ENCODE measurements around the gene SACM1L.

The SACM1L gene

DNA sequence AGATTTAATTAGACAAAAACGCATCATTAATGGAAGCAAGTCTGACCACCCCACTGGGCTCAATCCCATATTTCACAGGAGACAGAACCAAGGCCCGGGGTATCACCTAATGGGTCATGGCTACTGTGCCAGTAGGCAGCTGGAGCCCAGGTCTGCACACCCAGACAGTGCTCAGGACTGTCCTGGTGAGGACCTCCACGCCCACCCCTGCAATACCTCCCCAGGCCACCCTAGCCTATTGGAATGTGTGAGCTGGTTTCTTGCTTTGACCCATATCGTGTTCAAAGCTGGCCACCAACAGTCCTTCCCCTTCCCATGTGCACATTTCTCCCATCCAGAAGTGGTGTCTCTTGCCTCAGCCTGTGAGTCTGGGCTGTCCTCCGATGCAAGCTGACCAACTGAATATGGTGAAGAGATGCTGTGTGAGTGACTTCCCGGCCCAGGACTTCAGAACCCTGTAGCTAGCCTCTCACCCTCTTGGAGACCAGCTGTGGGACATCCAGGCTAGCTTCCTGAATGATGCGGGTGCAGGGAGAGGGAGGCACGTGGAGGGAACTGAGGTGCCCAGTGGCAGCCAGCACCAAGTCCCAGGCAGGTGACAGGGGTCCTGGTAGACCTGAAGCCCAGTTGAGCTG, 88.0 kb downstream of the SACM1L start:
- H4K20me1 ChIP-seq (ENCODE audit: insufficient read depth, low read length), result no peaks in the 10 kb centered on the region
- TF ChIP-seq EZH2phosphoT487 (IDR thresholded peaks at IDR 0.05; ENCODE audit: low read length) (no peak), EZH2 (optimal IDR thresholded peaks at IDR 0.05; ENCODE audit: low read depth, low read length) (no peak)
- TF ChIP-seq, protein P1, sequence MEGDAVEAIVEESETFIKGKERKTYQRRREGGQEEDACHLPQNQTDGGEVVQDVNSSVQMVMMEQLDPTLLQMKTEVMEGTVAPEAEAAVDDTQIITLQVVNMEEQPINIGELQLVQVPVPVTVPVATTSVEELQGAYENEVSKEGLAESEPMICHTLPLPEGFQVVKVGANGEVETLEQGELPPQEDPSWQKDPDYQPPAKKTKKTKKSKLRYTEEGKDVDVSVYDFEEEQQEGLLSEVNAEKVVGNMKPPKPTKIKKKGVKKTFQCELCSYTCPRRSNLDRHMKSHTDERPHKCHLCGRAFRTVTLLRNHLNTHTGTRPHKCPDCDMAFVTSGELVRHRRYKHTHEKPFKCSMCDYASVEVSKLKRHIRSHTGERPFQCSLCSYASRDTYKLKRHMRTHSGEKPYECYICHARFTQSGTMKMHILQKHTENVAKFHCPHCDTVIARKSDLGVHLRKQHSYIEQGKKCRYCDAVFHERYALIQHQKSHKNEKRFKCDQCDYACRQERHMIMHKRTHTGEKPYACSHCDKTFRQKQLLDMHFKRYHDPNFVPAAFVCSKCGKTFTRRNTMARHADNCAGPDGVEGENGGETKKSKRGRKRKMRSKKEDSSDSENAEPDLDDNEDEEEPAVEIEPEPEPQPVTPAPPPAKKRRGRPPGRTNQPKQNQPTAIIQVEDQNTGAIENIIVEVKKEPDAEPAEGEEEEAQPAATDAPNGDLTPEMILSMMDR (IDR thresholded peaks at IDR 0.05; ENCODE audit: low read length), result no peak
- H3K9me2 ChIP-seq (replicated peaks; ENCODE audit: insufficient read depth, low read length), result no peaks in the 10 kb centered on the region
- H3K79me2 ChIP-seq (ENCODE audit: low read length), result no peaks in the 10 kb centered on the region
- H3K9me3 ChIP-seq (replicated peaks; ENCODE audit: insufficient read depth, low read length), result no peaks in the 10 kb centered on the region
- H3K9ac ChIP-seq (ENCODE audit: low read length), result no peak overlapping the region
- H3K36me3 ChIP-seq (replicated peaks; ENCODE audit: insufficient read depth, low read length), result no peaks in the 10 kb centered on the region
- H3K4me2 ChIP-seq (ENCODE audit: low read depth, low read length), result no peak overlapping the region
- no peaks in the 10 kb centered on the region for H3K27me3 ChIP-seq (replicated peaks; ENCODE audit: insufficient read depth, low read length)
- no peak overlapping the region for H3K27ac ChIP-seq (ENCODE audit: low read length)
- no peak overlapping the region for H3K4me3 ChIP-seq (ENCODE audit: low read length)
- no peak overlapping the region for H2AFZ ChIP-seq (ENCODE audit: low read length)
- no peak for DNase-seq
- H3K4me1 ChIP-seq (ENCODE audit: low read length), result no peaks in the 10 kb centered on the region
- no peaks in the 10 kb centered on the region for H3F3A ChIP-seq (ENCODE audit: insufficient read depth, low read length)

DNA sequence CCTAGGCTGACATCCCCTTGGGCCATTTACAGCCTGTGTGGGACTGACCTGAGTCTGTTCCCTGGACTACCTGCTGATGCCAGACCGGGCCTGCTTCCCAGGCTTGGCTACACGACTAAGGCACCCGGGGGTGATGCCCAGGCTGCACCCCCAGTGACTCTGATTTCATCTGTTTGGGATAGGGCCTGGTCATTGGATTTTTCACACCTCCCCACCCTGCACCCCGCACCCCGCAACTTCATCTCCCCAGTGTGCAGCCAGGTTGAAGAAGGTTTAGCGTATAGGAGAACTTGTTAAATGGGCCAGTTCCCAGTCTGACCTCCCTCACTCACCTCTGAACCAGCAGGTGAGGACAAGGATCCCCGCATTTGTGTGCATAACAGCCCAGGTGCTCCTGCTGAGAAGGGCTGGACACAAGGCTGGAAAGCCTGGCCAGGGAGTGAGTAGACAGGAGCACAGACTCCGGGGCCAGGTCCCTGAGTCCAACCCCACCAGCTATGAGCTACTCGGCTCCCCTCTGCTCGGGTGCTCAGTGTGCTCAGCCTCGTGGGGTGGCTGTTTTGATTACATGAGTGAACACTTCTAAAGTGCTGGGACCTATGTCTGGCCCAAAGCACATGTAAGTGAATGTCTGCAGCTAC, 88.7 kb downstream of the SACM1L start:
- H3K9me2 ChIP-seq (replicated peaks; ENCODE audit: insufficient read depth, low read length), result no peaks in the 10 kb centered on the region
- H3K9ac ChIP-seq (ENCODE audit: low read length), result no peak overlapping the region
- no peak overlapping the region for H2AFZ ChIP-seq (ENCODE audit: low read length)
- H3F3A ChIP-seq (ENCODE audit: insufficient read depth, low read length), result no peaks in the 10 kb centered on the region
- no peaks in the 10 kb centered on the region for H3K36me3 ChIP-seq (replicated peaks; ENCODE audit: insufficient read depth, low read length)
- no peaks in the 10 kb centered on the region for H4K20me1 ChIP-seq (ENCODE audit: insufficient read depth, low read length)
- no peak overlapping the region for H3K4me3 ChIP-seq (ENCODE audit: low read length)
- H3K79me2 ChIP-seq (ENCODE audit: low read length), result no peaks in the 10 kb centered on the region
- no peak overlapping the region for H3K27ac ChIP-seq (ENCODE audit: low read length)
- no peak for TF ChIP-seq EZH2phosphoT487 (IDR thresholded peaks at IDR 0.05; ENCODE audit: low read length)
- no peaks in the 10 kb centered on the region for H3K9me3 ChIP-seq (replicated peaks; ENCODE audit: insufficient read depth, low read length)
- no peaks in the 10 kb centered on the region for H3K27me3 ChIP-seq (replicated peaks; ENCODE audit: insufficient read depth, low read length)
- no peaks in the 10 kb centered on the region for H3K4me1 ChIP-seq (ENCODE audit: low read length)
- H3K4me2 ChIP-seq (ENCODE audit: low read depth, low read length), result no peak overlapping the region
- DNase-seq, result no peak

DNA sequence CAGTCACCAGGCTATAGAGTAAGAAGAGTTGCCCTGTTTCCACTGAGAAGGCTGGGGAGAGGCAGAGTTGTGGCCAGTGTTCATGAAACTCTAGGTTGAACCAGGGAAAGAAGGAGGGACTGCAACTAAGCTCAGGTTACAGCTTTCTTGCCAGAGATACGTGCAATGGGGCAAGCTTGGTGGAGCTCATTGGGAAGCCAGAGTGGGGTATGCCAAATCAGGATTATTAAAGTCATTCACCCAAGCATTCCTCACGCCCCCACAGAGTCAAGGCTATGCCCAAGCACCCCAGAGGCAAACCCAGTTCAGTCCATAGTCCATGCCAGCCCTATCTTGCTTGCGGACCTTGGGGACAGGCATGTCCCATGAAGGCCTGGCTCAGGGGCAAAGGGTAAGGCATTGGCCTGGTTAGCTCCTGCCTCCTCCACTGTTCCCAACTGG, 89.6 kb downstream of the SACM1L start:
- no peaks in the 10 kb centered on the region for H3K27me3 ChIP-seq (replicated peaks; ENCODE audit: insufficient read depth, low read length)
- no peaks in the 10 kb centered on the region for H3K9me3 ChIP-seq (replicated peaks; ENCODE audit: insufficient read depth, low read length)
- no peak for DNase-seq

More for the DNA sequence above, 89.6 kb downstream of the SACM1L start:
- TF ChIP-seq, protein P1 (IDR thresholded peaks at IDR 0.05; ENCODE audit: low read length), result no peak
- TF ChIP-seq EZH2 (optimal IDR thresholded peaks at IDR 0.05; ENCODE audit: low read depth, low read length) (no peak), EZH2phosphoT487 (IDR thresholded peaks at IDR 0.05; ENCODE audit: low read length) (no peak)
- H2AFZ ChIP-seq (ENCODE audit: low read length), result no peak overlapping the region
- H3K4me2 ChIP-seq (ENCODE audit: low read depth, low read length), result no peak overlapping the region
- H3K36me3 ChIP-seq (replicated peaks; ENCODE audit: insufficient read depth, low read length), result no peaks in the 10 kb centered on the region
- H3K27ac ChIP-seq (ENCODE audit: low read length), result no peak overlapping the region
- H3K4me3 ChIP-seq (ENCODE audit: low read length), result no peak overlapping the region
- no peaks in the 10 kb centered on the region for H3F3A ChIP-seq (ENCODE audit: insufficient read depth, low read length)
- no peaks in the 10 kb centered on the region for H3K79me2 ChIP-seq (ENCODE audit: low read length)
- no peaks in the 10 kb centered on the region for H3K4me1 ChIP-seq (ENCODE audit: low read length)
- no peaks in the 10 kb centered on the region for H3K9me2 ChIP-seq (replicated peaks; ENCODE audit: insufficient read depth, low read length)
- no peak overlapping the region for H3K9ac ChIP-seq (ENCODE audit: low read length)
- no peaks in the 10 kb centered on the region for H4K20me1 ChIP-seq (ENCODE audit: insufficient read depth, low read length)

All from MM.1S (cell line).